ENCODE measurements around the gene ATP2B2.

- TF ChIP-seq YY1 (IDR thresholded peaks at IDR 0.05; ENCODE audit: insufficient read depth, insufficient read length) (no peak), SUZ12 (IDR thresholded peaks at IDR 0.05; ENCODE audit: extremely low read depth, insufficient read depth, insufficient read length) (no peak)
Measured at GRCh38 chr3:10514407-10515069, 9.2 kb upstream of the ATP2B2 start.
